ENCODE results near the gene TRIM71.

DNA sequence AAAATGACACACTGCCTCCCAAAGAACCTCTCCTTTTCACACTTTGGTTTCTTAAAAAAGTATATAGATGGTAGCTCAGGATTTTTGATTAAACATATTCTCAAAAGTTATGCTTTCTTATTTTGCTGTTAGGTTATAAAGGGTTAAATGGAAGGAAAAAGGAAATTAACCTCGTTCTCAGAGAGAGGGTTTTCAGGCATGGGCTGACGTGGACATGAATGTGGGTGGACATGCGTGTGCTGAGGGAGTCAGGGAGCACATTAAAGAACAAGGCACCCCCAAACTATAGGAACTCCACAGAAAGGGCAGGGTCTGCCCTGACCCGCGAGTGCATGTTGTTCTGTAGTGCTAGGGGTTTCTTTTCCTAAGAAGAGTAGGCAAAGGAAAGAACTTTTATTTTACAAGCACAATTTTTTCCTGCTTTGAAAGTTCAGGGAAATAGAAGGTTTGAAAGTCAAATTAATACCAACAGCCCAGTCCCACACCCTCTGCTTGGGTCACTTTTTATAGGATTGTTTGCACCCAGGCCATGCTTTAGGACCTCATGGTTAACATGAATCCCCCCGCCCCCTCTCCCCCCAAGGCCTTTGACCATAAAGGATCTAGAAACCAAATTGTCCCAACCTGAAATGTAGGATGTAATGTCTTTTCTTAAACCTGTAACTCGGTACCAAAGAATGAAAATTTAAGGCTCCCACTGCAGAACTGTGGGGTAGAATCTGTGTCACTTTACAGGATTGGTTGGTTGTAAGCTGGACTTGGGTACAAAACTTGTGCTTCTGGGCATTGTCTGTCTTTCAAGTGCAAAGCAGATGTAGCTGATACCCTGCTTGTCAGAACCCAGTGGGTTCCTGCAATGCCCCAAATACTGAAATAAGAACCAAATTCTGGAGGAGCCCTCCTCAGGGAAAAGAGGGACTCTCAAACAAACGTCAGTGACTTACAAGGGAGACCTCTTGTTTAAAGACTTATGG lies 75.1 kb downstream of the TRIM71 start:
- TF ChIP-seq, protein P1, sequence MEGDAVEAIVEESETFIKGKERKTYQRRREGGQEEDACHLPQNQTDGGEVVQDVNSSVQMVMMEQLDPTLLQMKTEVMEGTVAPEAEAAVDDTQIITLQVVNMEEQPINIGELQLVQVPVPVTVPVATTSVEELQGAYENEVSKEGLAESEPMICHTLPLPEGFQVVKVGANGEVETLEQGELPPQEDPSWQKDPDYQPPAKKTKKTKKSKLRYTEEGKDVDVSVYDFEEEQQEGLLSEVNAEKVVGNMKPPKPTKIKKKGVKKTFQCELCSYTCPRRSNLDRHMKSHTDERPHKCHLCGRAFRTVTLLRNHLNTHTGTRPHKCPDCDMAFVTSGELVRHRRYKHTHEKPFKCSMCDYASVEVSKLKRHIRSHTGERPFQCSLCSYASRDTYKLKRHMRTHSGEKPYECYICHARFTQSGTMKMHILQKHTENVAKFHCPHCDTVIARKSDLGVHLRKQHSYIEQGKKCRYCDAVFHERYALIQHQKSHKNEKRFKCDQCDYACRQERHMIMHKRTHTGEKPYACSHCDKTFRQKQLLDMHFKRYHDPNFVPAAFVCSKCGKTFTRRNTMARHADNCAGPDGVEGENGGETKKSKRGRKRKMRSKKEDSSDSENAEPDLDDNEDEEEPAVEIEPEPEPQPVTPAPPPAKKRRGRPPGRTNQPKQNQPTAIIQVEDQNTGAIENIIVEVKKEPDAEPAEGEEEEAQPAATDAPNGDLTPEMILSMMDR (conservative IDR thresholded peaks at IDR 0.05; ENCODE audit: low read length): no peak
- no peak for TF ChIP-seq EZH2phosphoT487 (IDR thresholded peaks at IDR 0.05; ENCODE audit: borderline replicate concordance)
